A549 treated with Mapracorat at 1 μM for 4 hours (cell line): ENCODE results near the gene ABHD15. TPM values are rescaled to one million over a fixed set of nuclear protein-coding genes. Genes with fewer than 3 reads are reported as not detected.

Source experiments
- total RNA-seq: library from RNA; stranded (reverse); fragments of 200-300 nt; extraction: Qiagen RNA extraction; gene quantifications from 5 replicates; pipeline ENCODE4 v1.2.3, GENCODE V29; 2022

ABHD15 gene
- 20.3 to 27.2 TPM (median 26.4 TPM) in 5 replicates for total RNA-seq

GRCh38 chr17:29566473-29567303, at the start of gene ABHD15:
Gene ABHD15, minus strand, starts transcription at chr17:29567037. Its CDS starts 71 bp downstream, at chr17:29566966.

GRCh38 chr17:29592850-29593551, 26.2 kb upstream of the ABHD15 start, which contains the start of gene ANKRD13B:
Gene ANKRD13B, plus strand, starts transcription at chr17:29593132. Its CDS starts 490 bp downstream, at chr17:29593622.

GRCh38 chr17:29589524-29590410, 22.9 kb upstream of the ABHD15 start, which contains the start of gene GIT1:
Gene GIT1, minus strand, starts transcription at chr17:29589648. Its CDS starts 270 bp downstream, at chr17:29589378.

GRCh38 chr17:29568331-29569244, 1.8 kb upstream of the ABHD15 start, which contains the start of gene TP53I13:
Gene TP53I13, plus strand, starts transcription at chr17:29568701. Its CDS starts 58 bp downstream, at chr17:29568759.

Other genes with a start within 250 kb of the ABHD15 start
- 16.0 to 24.9 TPM (median 23.9 TPM) in 5 replicates for gene TAOK1, start 176.7 kb downstream of the ABHD15 start, total RNA-seq
- gene TP53I13, start 1.7 kb upstream of the ABHD15 start, total RNA-seq, result 63.5 to 110 TPM (median 98.3 TPM) in 5 replicates
- 62.0 to 83.1 TPM (median 80.5 TPM) in 5 replicates for gene GIT1, start 22.6 kb upstream of the ABHD15 start, total RNA-seq
- 19.4 to 31.8 TPM (median 28.8 TPM) in 5 replicates for gene ANKRD13B, start 26.1 kb upstream of the ABHD15 start, total RNA-seq
- 5.4 to 8.1 TPM (median 5.9 TPM) in 5 replicates for gene CORO6, start 55.9 kb upstream of the ABHD15 start, total RNA-seq